Measurements from ENCODE around the gene NUDT3.
"Not testable (repeated sequence)": the region's sequence is repeated elsewhere in the genome, so short reads cannot be mapped to it uniquely, and the experiment has no call there.

The NUDT3 gene

GRCh38 chr6:34392497-34393190 lies at the start of gene NUDT3:
NUDT3 (minus strand) TSS chr6:34392669; CDS start chr6:34392362, 307 bp downstream.
- DNase-seq: peak; percentile 90

GRCh38 chr6:34441526-34441925 lies 49.1 kb upstream of the NUDT3 start:
- DNase-seq: no peak

- DNase-seq: no peak
Observed at GRCh38 chr6:34439442-34439841, 47.0 kb upstream of the NUDT3 start.

GRCh38 chr6:34438705-34439104 lies 46.2 kb upstream of the NUDT3 start:
- DNase-seq: no peak

- DNase-seq: no peak
Observed at GRCh38 chr6:34437644-34437970, 45.1 kb upstream of the NUDT3 start.

- no peak for DNase-seq
Observed at GRCh38 chr6:34436803-34437643, 44.6 kb upstream of the NUDT3 start.

GRCh38 chr6:34435916-34436315 lies 43.4 kb upstream of the NUDT3 start:
- no peak for DNase-seq

GRCh38 chr6:34425498-34426410 lies 33.3 kb upstream of the NUDT3 start, which contains the start of gene RPS10:
RPS10 (minus strand) TSS chr6:34426069; CDS start chr6:34425221, 848 bp downstream.
- DNase-seq: peak; percentile 89

- no peak for DNase-seq
Observed at GRCh38 chr6:34425132-34425497, 32.6 kb upstream of the NUDT3 start.

GRCh38 chr6:34424200-34425131 lies 32.0 kb upstream of the NUDT3 start:
- no peak for DNase-seq

GRCh38 chr6:34423254-34423653 lies 30.8 kb upstream of the NUDT3 start:
- no peak for DNase-seq

GRCh38 chr6:34418367-34418766 lies 25.9 kb upstream of the NUDT3 start:
- no peak for DNase-seq

- no peak for DNase-seq
Observed at GRCh38 chr6:34416877-34417371, 24.5 kb upstream of the NUDT3 start.

GRCh38 chr6:34414999-34415858 lies 22.8 kb upstream of the NUDT3 start:
- peak; percentile 22 for DNase-seq

GRCh38 chr6:34412643-34413214 lies 20.3 kb upstream of the NUDT3 start:
- no peak for DNase-seq

- DNase-seq: no peak
Observed at GRCh38 chr6:34412016-34412415, 19.5 kb upstream of the NUDT3 start.

- not testable (repeated sequence) for DNase-seq
Observed at GRCh38 chr6:34407915-34408314, 15.4 kb upstream of the NUDT3 start.

GRCh38 chr6:34396518-34396917 lies 4.0 kb upstream of the NUDT3 start:
- DNase-seq: no peak

GRCh38 chr6:34393966-34394305 lies 1.5 kb upstream of the NUDT3 start:
- no peak for DNase-seq

- DNase-seq: no peak
Observed at GRCh38 chr6:34393191-34393965, 909 bp upstream of the NUDT3 start.

All from activated T-cell treated with anti-CD3 and anti-CD28 coated beads for 4 hours (primary cell).